AG04450 (cell line): ENCODE measurements around the gene PROM2. TPM values are rescaled to one million over a fixed set of nuclear protein-coding genes. Genes with fewer than 3 reads are reported as not detected.
A peak's percentile ranks its signal among the peaks of the same experiment; 100 is the strongest.

Experiments
- CTCF ChIA-PET: fragments of 300-600, 350-600 bp; formaldehyde crosslinking; extraction: SDS; loops from one replicate; lab custom pipeline; 2022; ENCODE audit warnings: antibody characterized with exemption, inconsistent platforms; lab: Charles Lee
- POLR2A ChIA-PET: fragments of 350-600 bp; formaldehyde crosslinking; extraction: SDS; loops from one replicate; lab custom pipeline; 2021; ENCODE audit warnings: antibody characterized with exemption, inconsistent platforms; lab: Yijun Ruan, JAX
- DNase-seq: peaks from one replicate; pipeline ENCODE4 v3.0.0-alpha.2; 2011; ENCODE audit warnings: low read depth, low spot score
- H3K27ac ChIP-seq: one replicate; pipeline ENCODE4 v1.5.1; 2012; ENCODE audit warnings: low read depth, low read length, control low read depth
- H3K27me3 ChIP-seq: one replicate; pipeline ENCODE4 v1.6.0; 2012; ENCODE audit warnings: low read length; ENCODE audit not compliant: control insufficient read depth, insufficient read depth
- H3K4me3 ChIP-seq: 2 replicates; pipeline ENCODE4 v1.5.1; 2011; ENCODE audit warnings: mild to moderate bottlenecking, low read depth, low read length, control low read depth
- H3K9me3 ChIP-seq: 2 replicates; pipeline ENCODE4 v1.5.1; 2012; ENCODE audit warnings: low read length; ENCODE audit not compliant: control insufficient read depth, insufficient read depth
- polyA minus RNA-seq: library from RNA; depleted of rRNA, polyadenylated mRNA; stranded (reverse); fragments of >200 nt; gene quantifications from 2 replicates; pipeline ENCODE4 v1.2.3, GENCODE V29; 2011; rRNA and poly(A)+ RNA removed
- polyA plus RNA-seq: library from polyadenylated mRNA; depleted of rRNA; stranded (reverse); fragments of >200 nt; gene quantifications from 2 replicates; pipeline ENCODE4 v1.2.3, GENCODE V29; 2011; rRNA removed
- TF ChIP-seq, protein P1 (sequence below): IDR thresholded peaks from 2 replicates; pipeline ENCODE4 v1.5.1; 2011; ENCODE audit warnings: low read depth, low read length, control low read depth, inconsistent platforms

The PROM2 gene, protein sequence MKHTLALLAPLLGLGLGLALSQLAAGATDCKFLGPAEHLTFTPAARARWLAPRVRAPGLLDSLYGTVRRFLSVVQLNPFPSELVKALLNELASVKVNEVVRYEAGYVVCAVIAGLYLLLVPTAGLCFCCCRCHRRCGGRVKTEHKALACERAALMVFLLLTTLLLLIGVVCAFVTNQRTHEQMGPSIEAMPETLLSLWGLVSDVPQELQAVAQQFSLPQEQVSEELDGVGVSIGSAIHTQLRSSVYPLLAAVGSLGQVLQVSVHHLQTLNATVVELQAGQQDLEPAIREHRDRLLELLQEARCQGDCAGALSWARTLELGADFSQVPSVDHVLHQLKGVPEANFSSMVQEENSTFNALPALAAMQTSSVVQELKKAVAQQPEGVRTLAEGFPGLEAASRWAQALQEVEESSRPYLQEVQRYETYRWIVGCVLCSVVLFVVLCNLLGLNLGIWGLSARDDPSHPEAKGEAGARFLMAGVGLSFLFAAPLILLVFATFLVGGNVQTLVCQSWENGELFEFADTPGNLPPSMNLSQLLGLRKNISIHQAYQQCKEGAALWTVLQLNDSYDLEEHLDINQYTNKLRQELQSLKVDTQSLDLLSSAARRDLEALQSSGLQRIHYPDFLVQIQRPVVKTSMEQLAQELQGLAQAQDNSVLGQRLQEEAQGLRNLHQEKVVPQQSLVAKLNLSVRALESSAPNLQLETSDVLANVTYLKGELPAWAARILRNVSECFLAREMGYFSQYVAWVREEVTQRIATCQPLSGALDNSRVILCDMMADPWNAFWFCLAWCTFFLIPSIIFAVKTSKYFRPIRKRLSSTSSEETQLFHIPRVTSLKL
- polyA plus RNA-seq (0.10 and 0.12 TPM in 2 replicates), polyA minus RNA-seq (0.13 and 0.83 TPM in 2 replicates)

DNA sequence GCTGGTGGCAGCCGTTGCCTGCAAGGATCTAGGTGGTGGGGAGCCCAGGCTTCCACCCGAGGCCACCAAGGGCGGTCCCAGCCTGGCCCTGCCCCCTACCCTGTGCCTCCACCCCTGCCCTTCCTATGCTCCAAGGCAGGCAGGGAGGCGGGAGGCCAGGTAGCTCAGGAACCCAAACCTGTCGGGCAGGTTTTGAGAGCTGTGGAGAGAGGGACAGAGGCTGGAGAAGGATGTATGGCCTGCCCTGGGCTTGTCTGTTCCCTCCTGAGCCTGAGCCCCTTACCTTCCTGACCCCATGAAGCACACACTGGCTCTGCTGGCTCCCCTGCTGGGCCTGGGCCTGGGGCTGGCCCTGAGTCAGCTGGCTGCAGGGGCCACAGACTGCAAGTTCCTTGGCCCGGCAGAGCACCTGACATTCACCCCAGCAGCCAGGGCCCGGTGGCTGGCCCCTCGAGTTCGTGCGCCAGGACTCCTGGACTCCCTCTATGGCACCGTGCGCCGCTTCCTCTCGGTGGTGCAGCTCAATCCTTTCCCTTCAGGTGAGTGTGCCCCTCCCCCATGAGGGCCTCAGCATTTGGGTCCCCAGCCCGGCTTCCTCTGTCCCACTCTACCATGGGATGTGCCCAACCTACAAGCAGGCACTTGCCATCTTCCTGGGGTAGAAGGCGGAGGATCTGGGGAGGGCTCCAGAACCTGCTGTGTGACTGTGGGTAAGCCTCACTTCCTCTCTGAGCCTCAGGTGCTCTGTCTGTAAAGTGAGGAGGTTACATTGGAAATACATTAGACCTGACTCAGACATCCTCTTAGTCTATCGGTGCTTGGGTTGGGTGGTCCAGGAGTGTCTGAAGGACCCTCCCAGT, at the start of gene PROM2:
Gene PROM2 (plus strand): TSS at position 159 of the 860 bp plus-strand sequence. CDS start 137 bp downstream, at position 296.
- DNase-seq = no peak
- CTCF ChIA-PET = no interaction called here

DNA sequence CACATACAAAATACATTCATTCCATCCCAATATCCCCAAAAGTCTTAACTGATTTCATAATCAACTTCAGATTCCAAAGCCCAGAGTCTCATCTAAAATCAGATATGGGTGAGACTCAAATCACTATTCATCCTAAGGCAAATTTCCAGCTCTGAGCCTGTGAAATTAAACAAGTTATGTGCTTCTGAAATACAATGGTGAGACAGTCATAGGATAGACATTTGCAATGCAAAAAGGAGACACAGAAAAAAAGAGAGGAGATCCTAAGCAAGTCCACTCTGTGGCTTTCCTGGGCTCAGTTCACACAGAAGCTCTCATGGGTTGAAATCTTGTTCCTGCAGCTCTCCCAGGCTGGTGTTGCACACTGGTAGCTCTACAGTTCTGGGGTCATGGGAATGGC, 48.6 kb upstream of the PROM2 start:
- Histone ChIP-seq H3K9me3 (peaks cover 16% of the 10 kb centered on the region), H3K27me3 (no peaks in the 10 kb centered on the region), H3K4me3 (no peak overlapping the region), H3K27ac (no peak overlapping the region)
- TF ChIP-seq, protein P1, sequence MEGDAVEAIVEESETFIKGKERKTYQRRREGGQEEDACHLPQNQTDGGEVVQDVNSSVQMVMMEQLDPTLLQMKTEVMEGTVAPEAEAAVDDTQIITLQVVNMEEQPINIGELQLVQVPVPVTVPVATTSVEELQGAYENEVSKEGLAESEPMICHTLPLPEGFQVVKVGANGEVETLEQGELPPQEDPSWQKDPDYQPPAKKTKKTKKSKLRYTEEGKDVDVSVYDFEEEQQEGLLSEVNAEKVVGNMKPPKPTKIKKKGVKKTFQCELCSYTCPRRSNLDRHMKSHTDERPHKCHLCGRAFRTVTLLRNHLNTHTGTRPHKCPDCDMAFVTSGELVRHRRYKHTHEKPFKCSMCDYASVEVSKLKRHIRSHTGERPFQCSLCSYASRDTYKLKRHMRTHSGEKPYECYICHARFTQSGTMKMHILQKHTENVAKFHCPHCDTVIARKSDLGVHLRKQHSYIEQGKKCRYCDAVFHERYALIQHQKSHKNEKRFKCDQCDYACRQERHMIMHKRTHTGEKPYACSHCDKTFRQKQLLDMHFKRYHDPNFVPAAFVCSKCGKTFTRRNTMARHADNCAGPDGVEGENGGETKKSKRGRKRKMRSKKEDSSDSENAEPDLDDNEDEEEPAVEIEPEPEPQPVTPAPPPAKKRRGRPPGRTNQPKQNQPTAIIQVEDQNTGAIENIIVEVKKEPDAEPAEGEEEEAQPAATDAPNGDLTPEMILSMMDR = no peak
- POLR2A ChIA-PET = no interaction called here
- no peak for DNase-seq
- CTCF ChIA-PET = interaction anchor here (0.8 kb wide), 1 partner anchor 147 kb away, joined by 3 read pairs; no protein-coding TSS in a partner anchor

More for the DNA sequence above, at the start of gene PROM2:
- Histone ChIP-seq H3K27me3 (no peaks in the 10 kb centered on the region), H3K9me3 (peaks cover 55% of the 10 kb centered on the region), H3K4me3 (no peak within 1 kb of the TSS), H3K27ac (no peak within 1 kb of the TSS)
- POLR2A ChIA-PET = no interaction called here
- TF ChIP-seq, protein P1 = no peak

DNA sequence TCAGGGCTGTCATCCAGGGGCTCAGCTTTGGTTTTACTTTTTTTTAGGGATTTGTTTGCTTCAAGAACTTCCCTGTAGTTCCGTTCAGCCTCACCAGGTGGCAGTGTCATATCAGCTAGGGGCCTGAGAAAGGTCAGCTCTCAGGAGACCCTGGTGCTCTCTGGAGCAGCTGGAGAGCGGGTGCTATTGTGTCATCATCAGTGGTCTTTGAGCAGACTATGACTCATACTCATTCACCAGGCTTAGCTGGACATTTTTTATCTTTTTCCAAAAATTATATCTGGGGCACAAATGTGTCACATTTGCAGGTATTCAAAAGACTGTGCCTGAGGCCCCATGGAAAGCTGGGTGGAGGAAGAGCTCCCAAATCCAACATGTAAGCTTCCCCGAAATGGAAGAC, 42.5 kb upstream of the PROM2 start:
- Histone ChIP-seq H3K4me3 (no peak overlapping the region), H3K27me3 (no peaks in the 10 kb centered on the region), H3K27ac (no peak overlapping the region), H3K9me3 (peaks cover 14% of the 10 kb centered on the region)
- TF ChIP-seq, protein P1 = peak; percentile 56
- POLR2A ChIA-PET = no interaction called here
- CTCF ChIA-PET = interaction anchor here (1.2 to 2.7 kb wide), 2 partner anchors 11 to 18 kb away, joined by 3 to 11 read pairs; no protein-coding TSS in a partner anchor
- no peak for DNase-seq

DNA sequence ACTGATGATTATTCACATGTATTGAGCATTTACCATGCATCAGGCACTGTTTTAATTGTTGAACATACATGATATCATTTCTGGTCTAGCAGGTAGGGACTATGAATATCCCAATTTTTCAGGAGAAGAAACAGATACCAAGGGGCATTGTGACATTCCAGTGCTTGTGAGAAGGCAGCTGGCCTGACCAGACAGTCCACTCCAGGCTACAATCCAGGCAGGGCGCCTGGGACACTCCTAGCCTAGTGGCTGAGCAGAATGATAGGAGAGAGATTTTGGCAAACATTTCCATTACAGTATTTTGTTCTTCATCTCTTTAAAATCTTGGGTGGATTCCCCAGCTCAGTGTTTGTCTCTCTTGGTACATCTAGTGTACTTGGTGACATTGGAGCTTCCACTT, 42.0 kb upstream of the PROM2 start:
- TF ChIP-seq, protein P1 = no peak
- ChIA-PET POLR2A (no interaction called here), CTCF (interaction anchor here (0.5 to 2.7 kb wide), 3 partner anchors 11 to 434 kb away, joined by 3 to 11 read pairs (median 3); no protein-coding TSS in a partner anchor)
- Histone ChIP-seq H3K9me3 (peaks cover 13% of the 10 kb centered on the region), H3K4me3 (no peak overlapping the region), H3K27ac (no peak overlapping the region), H3K27me3 (no peaks in the 10 kb centered on the region)
- DNase-seq = no peak
